H9 (cell line): ENCODE results near the gene FAM217B. TPM values are rescaled to one million over a fixed set of nuclear protein-coding genes. Genes with fewer than 3 reads are reported as not detected.

Source experiments
- DNase-seq: peaks from one replicate; pipeline ENCODE4 v3.0.0-alpha.2; 2017
- H2AFZ ChIP-seq: one replicate; pipeline ENCODE4 v1.6.1; 2013; ENCODE audit warnings: mild to moderate bottlenecking, low read length, control low read depth, moderate library complexity
- H2AK5ac ChIP-seq: 2 replicates; pipeline ENCODE4 v1.6.1; 2013; ENCODE audit warnings: low read length, control low read depth, mixed read lengths; ENCODE audit not compliant: insufficient read length
- H2BK120ac ChIP-seq: one replicate; pipeline ENCODE4 v1.6.1; 2013; ENCODE audit warnings: low read depth, mild to moderate bottlenecking, low read length, control low read depth, inconsistent platforms; ENCODE audit not compliant: poor library complexity, severe bottlenecking
- H2BK12ac ChIP-seq: 2 replicates; pipeline ENCODE4 v1.6.1; 2013; ENCODE audit warnings: low read length, control low read depth, mixed read lengths, low read depth; ENCODE audit not compliant: insufficient read length
- H2BK15ac ChIP-seq: 2 replicates; pipeline ENCODE4 v1.6.1; 2013; ENCODE audit warnings: low read depth, low read length, control low read depth
- H2BK20ac ChIP-seq: one replicate; pipeline ENCODE4 v1.6.1; 2013; ENCODE audit warnings: low read depth, mild to moderate bottlenecking, low read length, control low read depth, inconsistent platforms; ENCODE audit not compliant: poor library complexity, severe bottlenecking
- H2BK5ac ChIP-seq: 2 replicates; pipeline ENCODE4 v1.6.1; 2013; ENCODE audit warnings: low read length, control low read depth, mixed read lengths; ENCODE audit not compliant: insufficient read length
- H3K14ac ChIP-seq: 2 replicates; pipeline ENCODE4 v1.6.1; 2013; ENCODE audit warnings: low read length, control low read depth; ENCODE audit not compliant: insufficient read depth
- H3K18ac ChIP-seq: 2 replicates; pipeline ENCODE4 v1.6.1; 2013; ENCODE audit warnings: low read depth, mild to moderate bottlenecking, mixed read lengths, low read length, control low read depth; ENCODE audit not compliant: insufficient read length
- H3K23ac ChIP-seq: 2 replicates; pipeline ENCODE4 v1.6.1; 2013; ENCODE audit warnings: low read length, control low read depth, mixed read lengths, low read depth; ENCODE audit not compliant: insufficient read length
- H3K23me2 ChIP-seq: 2 replicates; pipeline ENCODE4 v1.6.1; 2013; ENCODE audit warnings: low read depth, mild to moderate bottlenecking, mixed read lengths, low read length, control low read depth; ENCODE audit not compliant: insufficient read length, poor library complexity, severe bottlenecking
- H3K27ac ChIP-seq: 2 replicates; pipeline ENCODE4 v1.5.1; 2013; ENCODE audit warnings: low read length, control low read depth, mixed read lengths, low read depth; ENCODE audit not compliant: insufficient read length
- H3K27me3 ChIP-seq: 2 replicates; pipeline ENCODE4 v1.6.1; 2013; ENCODE audit warnings: low read length, control low read depth, inconsistent platforms; ENCODE audit not compliant: insufficient read depth
- H3K4ac ChIP-seq: 2 replicates; pipeline ENCODE4 v1.6.1; 2013; ENCODE audit warnings: low read depth, mild to moderate bottlenecking, control low read depth, inconsistent platforms, low read length, moderate library complexity
- H3K4me1 ChIP-seq: 2 replicates; pipeline ENCODE4 v1.6.1; 2013; ENCODE audit warnings: low read length, control low read depth, inconsistent platforms; ENCODE audit not compliant: insufficient read depth
- H3K4me2 ChIP-seq: 2 replicates; pipeline ENCODE4 v1.6.1; 2013; ENCODE audit warnings: low read length, control low read depth, mixed read lengths; ENCODE audit not compliant: insufficient read length, insufficient read depth
- H3K56ac ChIP-seq: 2 replicates; pipeline ENCODE4 v1.6.1; 2013; ENCODE audit warnings: low read depth, mild to moderate bottlenecking, mixed read lengths, low read length, control low read depth; ENCODE audit not compliant: insufficient read length
- H3K79me1 ChIP-seq: 2 replicates; pipeline ENCODE4 v1.6.1; 2013; ENCODE audit warnings: low read depth, mild to moderate bottlenecking, moderate library complexity, low read length, control low read depth, inconsistent platforms; ENCODE audit not compliant: insufficient read depth, poor library complexity, severe bottlenecking
- H3K79me2 ChIP-seq: 2 replicates; pipeline ENCODE4 v1.6.1; 2013; ENCODE audit warnings: low read length, control low read depth, inconsistent platforms; ENCODE audit not compliant: insufficient read depth
- H3K9ac ChIP-seq: 2 replicates; pipeline ENCODE4 v1.6.1; 2013; ENCODE audit warnings: low read length, control low read depth, mixed read lengths; ENCODE audit not compliant: insufficient read length; ENCODE audit errors: extremely low read depth
- H3K9me3 ChIP-seq: one replicate; pipeline ENCODE4 v1.6.1; 2013; ENCODE audit warnings: low read depth, low read length, inconsistent platforms; ENCODE audit not compliant: control insufficient read depth
- H3T11ph ChIP-seq: one replicate; pipeline ENCODE4 v1.6.1; 2013; ENCODE audit warnings: mild to moderate bottlenecking, low read length, control low read depth, inconsistent platforms
- H4K20me1 ChIP-seq: one replicate; pipeline ENCODE4 v1.6.1; 2013; ENCODE audit not compliant: control insufficient read depth, insufficient read length, insufficient read depth
- H4K5ac ChIP-seq: 2 replicates; pipeline ENCODE4 v1.6.1; 2013; ENCODE audit warnings: low read depth, mild to moderate bottlenecking, mixed read lengths, low read length, control low read depth; ENCODE audit not compliant: insufficient read length
- H4K8ac ChIP-seq: replicated peaks from 2 replicates; pipeline ENCODE4 v1.6.1; 2013; ENCODE audit warnings: low read length, control low read depth, mixed read lengths, low read depth; ENCODE audit not compliant: insufficient read length
- H4K91ac ChIP-seq: 2 replicates; pipeline ENCODE4 v1.6.1; 2013; ENCODE audit warnings: low read depth, mild to moderate bottlenecking, moderate library complexity, mixed read lengths, low read length, control low read depth; ENCODE audit not compliant: insufficient read length
- H3K27ac Mint-ChIP-seq, 3 experiments: 2 replicates in 2 of 3; 3 replicates in 1 of 3; pipeline ENCODE4 v1.8.0; 2020 to 2021; ENCODE audit warnings: mixed read lengths in 3 of 3, mild to moderate bottlenecking in 1 of 3, moderate library complexity in 1 of 3
- H3K27me3 Mint-ChIP-seq: 2 replicates; pipeline ENCODE4 v1.8.0; 2021; ENCODE audit warnings: low read depth, mild to moderate bottlenecking, moderate library complexity, mixed read lengths
- H3K36me3 Mint-ChIP-seq, 3 experiments: 2 replicates in 2 of 3; 3 replicates in 1 of 3; pipeline ENCODE4 v1.8.0; 2020 to 2021; ENCODE audit warnings: low read depth in 3 of 3, mixed read lengths in 3 of 3; ENCODE audit not compliant: insufficient read depth in 1 of 3
- H3K4me1 Mint-ChIP-seq, 2 experiments: 2 replicates each; pipeline ENCODE4 v1.8.0; 2020; ENCODE audit warnings: mixed read lengths in 2 of 2
- H3K4me3 Mint-ChIP-seq, 2 experiments: 2 replicates in 1 of 2; 3 replicates in 1 of 2; pipeline ENCODE4 v1.8.0; 2020 to 2021; ENCODE audit warnings: mild to moderate bottlenecking in 2 of 2, mixed read lengths in 2 of 2, moderate library complexity in 1 of 2
- H3K9me3 Mint-ChIP-seq, 2 experiments: 2 replicates in 1 of 2; 3 replicates in 1 of 2; pipeline ENCODE4 v1.8.0; 2020; ENCODE audit warnings: mild to moderate bottlenecking in 2 of 2, mixed read lengths in 2 of 2, moderate library complexity in 1 of 2
- WGBS: extraction: QIAGEN DNeasy Blood & Tissue Kit; methylation state at CpG from one replicate; pipeline ENCODE4 v1.1.7; 2013; ENCODE audit warnings: missing lambda C conversion rate, low lambda C conversion rate, mixed read lengths; ENCODE audit not compliant: insufficient read length; ENCODE audit errors: extremely low coverage; 5-methylcytosine and 5-hydroxymethylcytosine counted together
- total RNA-seq: library from RNA; stranded (reverse); gene quantifications from 2 replicates; pipeline ENCODE4 v1.2.1, GENCODE V29; 2021
- TF ChIP-seq, protein P1 (sequence below): fragments of 200-600 bp; sonication (generic); conservative IDR thresholded peaks from 3 replicates; pipeline ENCODE4 v1.8.0; 2021; ENCODE audit warnings: antibody characterized with exemption, mild to moderate bottlenecking

The FAM217B gene
- total RNA-seq, 1 experiment from 2014 or later, result 24.5 TPM

DNA sequence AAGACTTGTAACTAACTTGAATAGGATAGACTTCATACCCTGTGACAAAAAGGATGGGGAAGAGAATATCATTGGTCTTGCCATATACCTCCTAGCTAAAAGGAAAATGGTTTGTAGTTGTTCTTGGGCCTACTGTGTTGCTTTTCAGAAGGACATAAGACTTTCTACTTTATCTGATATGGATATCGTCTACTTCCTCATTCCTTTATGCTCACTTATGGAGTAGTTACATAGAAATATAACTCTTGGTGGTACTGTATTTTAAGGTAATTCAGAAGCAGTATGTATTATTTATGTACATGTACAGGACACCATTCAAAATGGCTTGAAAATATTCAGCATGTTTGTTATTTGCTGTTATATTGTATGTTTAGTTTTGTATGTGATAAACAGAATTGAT, 8.0 kb downstream of the FAM217B start:
- H3K23ac ChIP-seq, result no peak overlapping the region
- no peak overlapping the region for H2BK15ac ChIP-seq
- no peaks in the 10 kb centered on the region for H4K20me1 ChIP-seq
- no peaks in the 10 kb centered on the region; a peak in 1 of 5 replicates for H3K9me3 Mint-ChIP-seq
- H3K79me1 ChIP-seq, result no peaks in the 10 kb centered on the region
- H2BK120ac ChIP-seq, result no peak overlapping the region
- H3K4me1 Mint-ChIP-seq, result peaks cover 11 to 15% of the 10 kb centered on the region in 2 experiments
- H3K27ac Mint-ChIP-seq, result no peak overlapping the region
- H4K8ac ChIP-seq, result no peak overlapping the region
- no peaks in the 10 kb centered on the region for H3K27me3 ChIP-seq
- H2AK5ac ChIP-seq, result no peak overlapping the region
- DNase-seq, result no peak
- no peak overlapping the region for H3K4ac ChIP-seq
- peaks cover 6 to 14% (median 13%) of the 10 kb centered on the region in 3 experiments; a peak in 5 of 7 replicates for H3K36me3 Mint-ChIP-seq
- no peak overlapping the region for H2BK12ac ChIP-seq
- no peak overlapping the region for H3K27ac ChIP-seq
- no peak overlapping the region for H4K91ac ChIP-seq
- TF ChIP-seq, protein P1, sequence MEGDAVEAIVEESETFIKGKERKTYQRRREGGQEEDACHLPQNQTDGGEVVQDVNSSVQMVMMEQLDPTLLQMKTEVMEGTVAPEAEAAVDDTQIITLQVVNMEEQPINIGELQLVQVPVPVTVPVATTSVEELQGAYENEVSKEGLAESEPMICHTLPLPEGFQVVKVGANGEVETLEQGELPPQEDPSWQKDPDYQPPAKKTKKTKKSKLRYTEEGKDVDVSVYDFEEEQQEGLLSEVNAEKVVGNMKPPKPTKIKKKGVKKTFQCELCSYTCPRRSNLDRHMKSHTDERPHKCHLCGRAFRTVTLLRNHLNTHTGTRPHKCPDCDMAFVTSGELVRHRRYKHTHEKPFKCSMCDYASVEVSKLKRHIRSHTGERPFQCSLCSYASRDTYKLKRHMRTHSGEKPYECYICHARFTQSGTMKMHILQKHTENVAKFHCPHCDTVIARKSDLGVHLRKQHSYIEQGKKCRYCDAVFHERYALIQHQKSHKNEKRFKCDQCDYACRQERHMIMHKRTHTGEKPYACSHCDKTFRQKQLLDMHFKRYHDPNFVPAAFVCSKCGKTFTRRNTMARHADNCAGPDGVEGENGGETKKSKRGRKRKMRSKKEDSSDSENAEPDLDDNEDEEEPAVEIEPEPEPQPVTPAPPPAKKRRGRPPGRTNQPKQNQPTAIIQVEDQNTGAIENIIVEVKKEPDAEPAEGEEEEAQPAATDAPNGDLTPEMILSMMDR, result no peak
- H4K5ac ChIP-seq, result no peak overlapping the region
- H3K23me2 ChIP-seq, result no peaks in the 10 kb centered on the region
- H2AFZ ChIP-seq, result no peak overlapping the region
- H3K79me2 ChIP-seq, result no peaks in the 10 kb centered on the region
- WGBS, result no CpG with 5 or more reads among the region's 1 CpG
- no peak overlapping the region for H2BK5ac ChIP-seq
- no peak overlapping the region for H3K18ac ChIP-seq
- no peak overlapping the region for H3K9ac ChIP-seq
- H3K4me1 ChIP-seq, result no peaks in the 10 kb centered on the region
- no peak overlapping the region for H3K14ac ChIP-seq
- H3K4me3 Mint-ChIP-seq, result no peak overlapping the region
- H3K27me3 Mint-ChIP-seq, result no peaks in the 10 kb centered on the region
- H3K4me2 ChIP-seq, result no peak overlapping the region
- no peak overlapping the region for H2BK20ac ChIP-seq
- H3K56ac ChIP-seq, result no peak overlapping the region
- H3K9me3 ChIP-seq, result no peaks in the 10 kb centered on the region
- H3T11ph ChIP-seq, result no peak overlapping the region
